CMK (cell line): ENCODE measurements around the gene MYPN.
"Not testable (repeated sequence)": the region's sequence is repeated elsewhere in the genome, so short reads cannot be mapped to it uniquely, and the experiment has no call there.

Source experiments
- DNase-seq: peaks from one replicate; pipeline ENCODE4 v3.0.0-alpha.2; 2010; ENCODE audit warnings: low read depth

MYPN gene

DNA sequence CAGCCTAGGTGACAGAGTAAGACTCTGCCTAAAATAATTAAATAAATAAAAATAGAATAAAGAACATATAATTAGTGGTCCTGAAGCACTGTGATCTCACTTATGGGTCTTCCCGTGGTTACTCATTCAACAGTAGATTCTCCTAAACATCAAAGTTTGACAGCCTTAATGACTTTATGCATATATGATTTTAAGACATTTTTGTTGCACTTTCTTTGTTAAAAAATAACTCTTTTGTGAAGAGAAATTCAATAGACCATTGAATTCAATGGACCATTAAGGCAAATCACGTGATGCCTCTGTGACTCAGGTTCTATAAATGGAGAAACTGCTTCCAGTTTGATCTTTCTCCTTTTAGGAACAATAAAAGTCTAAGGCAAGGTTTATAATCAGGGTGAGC lies 63.0 kb downstream of the MYPN start:
- DNase-seq = no peak

DNA sequence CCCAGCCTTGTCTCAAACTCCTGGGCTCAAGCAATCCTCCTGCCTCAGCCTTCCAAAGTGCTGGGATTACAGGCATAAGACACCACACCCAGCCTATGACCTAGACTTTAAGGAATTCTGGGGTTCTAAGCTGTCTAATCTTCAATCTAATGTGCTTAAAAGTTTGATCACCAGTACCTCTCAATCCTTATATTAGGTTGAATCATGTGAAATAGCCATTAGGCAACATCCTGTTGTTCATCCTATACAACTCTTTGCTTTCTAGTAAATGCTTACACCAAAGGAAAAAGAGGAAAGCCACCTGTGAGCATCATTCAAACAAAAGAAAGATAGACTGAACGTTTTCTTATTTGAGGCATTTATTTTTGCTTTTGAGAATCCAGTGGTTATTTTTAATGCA lies 66.7 kb downstream of the MYPN start:
- no peak for DNase-seq

DNA sequence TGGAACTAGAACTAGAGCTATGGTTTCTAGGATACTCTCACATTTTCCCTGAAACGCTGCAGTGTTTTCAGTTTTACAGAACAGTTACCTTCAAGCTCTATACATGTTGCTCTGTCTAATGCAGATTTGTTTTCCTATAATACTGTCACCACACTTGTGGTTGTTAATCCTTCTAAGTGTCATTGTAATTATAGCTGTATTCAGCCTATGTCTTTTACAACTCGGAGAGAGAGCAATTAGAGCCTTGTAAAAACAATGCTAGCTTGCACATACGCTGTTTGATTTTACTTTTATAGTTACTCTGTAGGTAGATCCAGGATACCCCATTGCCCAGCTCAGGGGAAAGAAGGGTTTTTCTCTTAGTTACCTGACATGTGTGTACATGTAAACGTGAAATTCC lies 67.5 kb downstream of the MYPN start:
- DNase-seq = no peak

DNA sequence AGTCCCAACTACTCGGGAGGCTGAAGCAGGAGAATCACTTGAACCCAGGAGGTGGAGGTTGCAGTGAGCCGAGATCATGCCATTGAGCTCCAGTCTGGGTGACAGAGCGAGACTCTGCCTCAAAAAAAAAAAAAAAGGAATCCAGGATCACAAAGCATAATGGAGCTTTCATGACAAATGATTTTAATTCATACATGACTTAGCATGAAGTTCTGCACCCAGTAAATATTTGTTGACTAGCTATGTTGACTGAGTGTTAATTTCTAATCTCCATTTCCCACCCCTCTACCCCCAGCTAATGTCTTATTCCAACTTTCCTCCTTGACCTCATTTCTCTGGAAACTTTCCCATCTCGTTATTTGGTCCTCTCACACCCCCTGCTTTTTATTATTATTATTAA lies 69.3 kb downstream of the MYPN start:
- DNase-seq = no peak

DNA sequence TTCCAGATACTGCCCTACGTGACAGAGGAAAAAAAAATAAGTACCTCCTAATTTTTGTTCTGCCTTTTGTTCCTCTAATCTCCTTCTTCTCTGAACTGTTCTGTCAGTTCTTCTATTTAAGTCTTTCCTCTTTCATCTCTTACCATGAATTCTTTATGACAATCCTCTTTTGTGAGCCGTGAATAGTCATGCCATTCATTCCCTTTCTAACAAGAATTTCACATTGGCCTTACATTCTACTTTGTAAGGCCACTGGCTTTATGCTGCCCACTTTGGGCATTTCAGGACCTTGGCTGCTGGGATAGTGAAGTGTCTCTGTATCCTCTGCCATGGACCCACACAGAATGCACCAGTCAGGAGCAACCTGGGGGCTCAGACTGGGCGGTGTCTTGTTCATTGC lies 69.7 kb downstream of the MYPN start:
- DNase-seq = no peak

DNA sequence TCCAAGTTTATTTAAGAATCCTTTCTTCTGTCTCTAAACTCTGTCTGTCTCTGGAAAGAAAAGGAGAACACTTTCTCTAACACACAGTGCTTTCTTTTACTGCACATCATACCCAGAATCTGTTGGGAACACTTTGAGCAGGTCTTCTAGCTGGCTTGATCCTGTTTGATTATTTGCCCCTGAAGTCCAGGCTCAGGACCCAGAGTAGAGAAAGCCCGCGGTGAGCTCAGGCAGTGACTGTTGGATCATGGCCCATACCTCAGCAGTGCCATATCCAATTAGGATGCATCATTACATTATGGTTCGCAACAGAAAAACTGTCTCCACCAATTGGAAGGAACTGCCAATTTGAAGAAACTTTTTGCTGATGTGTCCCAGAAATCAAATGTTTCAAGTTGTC lies 71.2 kb downstream of the MYPN start:
- no peak for DNase-seq

DNA sequence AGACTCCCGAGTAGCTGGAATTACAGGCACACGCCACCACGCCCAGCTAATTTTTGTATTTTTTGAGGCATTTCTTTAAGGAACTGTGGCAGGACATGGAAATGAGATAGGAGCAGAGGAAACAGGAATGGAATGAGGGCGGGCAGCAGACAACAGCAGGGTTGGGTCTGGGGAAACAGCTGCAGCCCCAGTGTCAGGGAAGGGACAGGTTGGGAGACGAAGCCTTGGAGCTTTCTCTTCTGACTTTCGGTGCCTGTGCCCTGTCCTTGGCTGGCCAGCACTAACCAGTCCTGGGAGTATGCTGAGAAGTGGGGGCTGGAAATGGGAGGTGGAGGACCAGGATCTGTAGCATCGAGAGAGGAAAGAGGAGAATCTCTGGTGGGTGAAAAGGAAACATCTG lies 75.3 kb downstream of the MYPN start:
- DNase-seq = no peak

DNA sequence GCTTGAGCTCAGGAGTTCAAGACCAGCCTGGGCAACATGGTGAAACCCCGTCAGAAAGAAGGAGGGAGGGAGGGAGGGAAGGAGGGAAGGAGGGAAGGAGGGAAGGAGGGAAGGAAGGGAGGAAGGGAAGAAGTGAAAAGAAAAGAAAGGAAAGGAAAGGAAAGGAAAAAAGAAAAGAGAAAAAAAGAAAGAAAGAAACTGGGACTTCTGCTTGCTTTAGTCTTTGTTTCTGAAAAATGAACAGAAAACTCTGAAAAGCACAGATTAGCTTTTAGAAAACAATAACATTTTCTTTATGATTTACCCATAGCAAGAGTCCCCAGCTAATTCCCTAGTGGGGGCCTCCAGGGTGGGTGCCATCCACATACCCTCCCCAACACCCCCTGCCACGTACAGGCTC lies 75.8 kb downstream of the MYPN start:
- DNase-seq = no peak

DNA sequence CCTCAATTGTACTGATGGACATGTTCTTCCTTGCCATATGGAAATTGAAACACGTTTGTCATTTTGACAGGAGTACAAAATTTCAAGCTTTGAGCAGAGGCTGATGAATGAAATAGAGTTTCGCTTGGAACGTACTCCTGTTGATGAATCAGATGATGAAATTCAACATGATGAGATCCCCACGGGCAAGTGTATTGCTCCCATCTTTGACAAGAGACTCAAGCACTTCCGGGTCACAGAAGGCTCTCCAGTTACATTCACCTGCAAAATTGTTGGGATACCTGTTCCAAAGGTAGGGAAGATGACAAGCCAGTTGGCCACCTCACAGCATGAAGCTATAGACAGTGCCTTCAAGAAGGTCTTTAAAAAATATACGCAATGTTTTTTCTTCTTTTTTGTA lies 79.5 kb downstream of the MYPN start:
- no peak for DNase-seq

DNA sequence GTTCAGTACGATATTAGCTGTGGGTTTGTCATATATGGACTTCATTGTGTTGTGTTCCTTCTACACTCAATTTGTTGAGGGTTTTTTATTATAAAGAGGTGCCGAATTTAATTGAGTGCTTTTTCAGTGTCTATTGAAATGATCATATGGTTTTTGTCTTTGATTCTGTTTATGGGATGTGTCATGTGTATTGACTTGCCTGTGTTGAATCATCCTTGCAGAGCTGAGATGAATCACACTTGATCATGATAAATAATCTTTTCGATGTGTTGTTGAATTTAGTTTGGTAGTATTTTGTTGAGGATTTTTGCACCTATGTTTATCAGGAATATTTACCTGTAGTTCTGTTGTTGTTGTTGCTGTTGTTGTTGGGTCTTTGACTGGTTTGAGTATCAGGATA lies 82.8 kb downstream of the MYPN start:
- DNase-seq = no peak

DNA sequence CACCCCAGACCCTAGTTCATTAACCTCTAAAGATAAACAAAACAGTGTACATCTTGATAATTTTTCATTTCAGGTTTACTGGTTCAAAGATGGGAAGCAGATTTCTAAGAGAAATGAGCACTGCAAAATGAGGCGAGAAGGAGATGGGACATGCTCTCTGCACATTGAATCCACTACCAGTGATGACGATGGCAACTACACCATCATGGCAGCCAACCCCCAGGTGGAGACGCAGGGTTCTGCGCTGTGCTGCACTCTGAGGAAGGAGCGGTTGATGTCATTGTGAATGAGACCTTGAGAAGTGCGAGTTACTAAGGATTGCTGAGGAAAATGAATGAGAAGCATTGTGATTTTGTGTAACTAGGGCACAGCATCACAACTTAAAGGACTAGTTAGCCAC lies 85.0 kb downstream of the MYPN start:
- DNase-seq = no peak

DNA sequence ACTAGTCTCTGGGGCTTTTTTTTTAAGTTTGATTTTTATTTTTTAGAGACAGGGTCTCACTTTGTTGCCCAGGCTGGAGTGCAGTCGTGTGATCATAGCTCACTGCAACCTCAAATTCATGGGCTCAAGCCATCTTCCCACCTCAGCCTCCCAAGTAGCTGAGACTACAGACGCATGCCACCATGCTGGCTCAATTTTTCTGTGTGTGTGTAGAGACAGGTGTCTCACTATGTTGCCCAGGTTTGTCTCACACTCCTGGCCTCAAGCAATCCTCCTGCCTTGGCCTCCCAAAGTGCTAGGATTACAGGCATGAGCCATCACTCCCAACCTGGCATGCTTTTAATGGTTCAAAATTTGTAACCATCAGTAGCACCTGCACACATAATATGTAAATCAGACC lies 86.5 kb downstream of the MYPN start:
- not testable (repeated sequence) for DNase-seq

DNA sequence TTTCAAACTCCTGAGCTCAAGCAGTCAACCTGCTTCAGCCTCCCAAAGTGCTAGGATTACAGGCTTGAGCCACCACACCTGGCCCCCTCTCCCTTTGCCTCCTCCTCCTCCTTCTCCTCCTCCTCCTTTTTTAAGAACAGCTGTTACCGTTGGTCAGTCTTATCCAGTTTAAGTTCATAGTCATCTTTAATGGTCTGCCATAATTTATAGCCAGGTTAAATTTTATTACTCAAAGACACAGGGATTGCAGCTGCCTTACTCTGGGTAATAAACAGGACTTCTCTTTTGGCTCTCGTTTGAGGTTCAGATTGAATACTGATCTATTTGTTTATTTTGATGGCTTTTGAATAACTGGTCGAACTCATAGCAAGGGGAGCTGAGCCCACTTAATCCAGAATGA lies 87.4 kb downstream of the MYPN start:
- no peak for DNase-seq

DNA sequence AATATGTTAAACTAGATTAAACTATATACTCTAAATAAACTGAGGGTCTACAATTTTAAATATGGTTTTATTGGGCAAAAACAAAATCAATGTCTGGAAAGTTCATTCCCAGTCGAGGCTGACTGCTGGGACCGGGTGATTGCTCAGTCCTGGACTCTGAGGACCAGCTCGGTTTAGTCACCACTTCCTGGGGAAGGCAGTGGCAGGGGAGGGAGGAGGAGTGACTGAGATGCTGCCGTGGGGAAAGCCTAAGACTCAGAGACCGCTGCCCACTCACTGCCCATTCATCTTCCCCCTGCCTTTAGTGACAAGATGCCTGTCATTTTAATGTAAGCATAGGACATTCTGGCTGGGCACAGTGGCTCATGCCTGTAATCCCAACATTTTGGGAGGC lies 93.7 kb downstream of the MYPN start:
- no peak for DNase-seq

DNA sequence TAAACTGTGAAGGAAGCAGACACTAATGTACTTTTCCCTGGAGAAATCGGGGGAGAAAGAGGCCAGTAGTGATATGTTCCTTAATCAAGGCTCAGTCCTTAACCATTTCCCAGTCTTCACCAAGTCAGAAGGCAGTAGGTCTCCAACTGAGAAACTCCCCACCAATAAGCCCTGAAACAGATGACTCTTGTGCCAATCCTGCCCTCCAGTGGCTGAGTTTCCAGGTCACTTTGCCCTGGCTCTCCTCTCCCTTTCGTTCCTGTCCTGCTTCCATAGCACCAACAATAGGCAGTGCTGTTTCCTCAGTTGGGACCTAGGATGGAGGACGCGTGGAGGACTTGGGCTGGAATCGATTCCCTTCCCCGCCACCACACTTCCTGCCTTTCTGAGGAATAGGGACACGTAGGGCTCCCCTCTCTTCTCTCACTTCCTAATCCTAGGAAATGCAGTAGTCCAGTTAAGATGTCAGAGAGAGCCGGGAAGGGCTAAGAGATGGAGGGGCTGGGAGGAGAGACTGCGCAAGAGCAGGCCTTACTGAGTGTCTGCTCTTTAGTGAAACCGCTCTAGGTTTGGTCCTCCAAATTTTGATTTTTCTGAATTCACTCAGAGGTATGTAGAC lies 99.2 kb downstream of the MYPN start:
- DNase-seq = no peak

DNA sequence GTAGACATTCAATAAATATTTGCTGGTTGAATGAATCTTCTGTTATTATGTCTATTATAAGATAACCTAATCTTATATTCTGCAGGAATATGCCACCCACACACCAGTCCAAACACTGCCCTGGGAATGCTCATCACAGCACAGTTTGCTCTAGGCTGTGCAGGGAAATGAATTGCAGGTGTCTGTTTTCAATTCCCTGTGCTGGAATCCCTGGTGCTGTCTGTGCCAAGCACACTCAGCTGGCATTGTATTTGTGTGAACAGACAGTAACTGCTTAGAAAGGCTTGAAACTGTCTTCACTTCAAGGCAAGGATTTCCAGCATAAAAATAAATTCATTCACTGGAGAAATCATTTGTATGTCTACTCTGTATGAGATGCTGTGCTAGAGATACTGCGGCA lies 102.4 kb downstream of the MYPN start:
- no peak for DNase-seq

DNA sequence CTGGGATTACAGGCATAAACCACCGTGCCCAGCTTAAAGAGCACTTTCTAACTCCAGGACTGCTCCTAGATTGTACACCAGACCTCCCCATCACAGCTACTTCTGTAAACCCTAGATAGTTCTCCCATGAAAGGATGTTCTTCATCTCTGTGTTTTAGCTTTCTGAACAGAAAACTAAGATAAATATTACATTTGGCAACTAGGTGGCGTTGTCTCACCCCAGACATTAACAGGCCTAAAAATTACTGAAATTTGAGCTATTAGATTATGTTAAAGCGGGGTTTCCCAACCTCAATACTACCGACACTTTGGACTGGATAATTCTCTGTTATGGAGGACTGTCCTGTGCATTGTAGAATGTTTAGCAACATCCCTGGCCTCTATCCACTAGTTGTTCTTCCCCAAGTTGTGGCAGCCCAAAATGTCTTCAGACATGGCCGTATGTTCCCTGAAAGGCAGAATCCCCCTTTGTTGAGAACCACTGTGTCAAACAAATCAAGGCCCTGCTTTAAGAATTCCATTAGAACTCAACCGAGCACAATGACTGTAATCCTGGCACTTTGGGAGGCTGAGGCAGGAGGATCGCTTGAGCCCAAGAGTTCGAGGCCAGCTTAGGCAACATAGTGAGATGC lies 103.5 kb downstream of the MYPN start:
- DNase-seq = no peak

DNA sequence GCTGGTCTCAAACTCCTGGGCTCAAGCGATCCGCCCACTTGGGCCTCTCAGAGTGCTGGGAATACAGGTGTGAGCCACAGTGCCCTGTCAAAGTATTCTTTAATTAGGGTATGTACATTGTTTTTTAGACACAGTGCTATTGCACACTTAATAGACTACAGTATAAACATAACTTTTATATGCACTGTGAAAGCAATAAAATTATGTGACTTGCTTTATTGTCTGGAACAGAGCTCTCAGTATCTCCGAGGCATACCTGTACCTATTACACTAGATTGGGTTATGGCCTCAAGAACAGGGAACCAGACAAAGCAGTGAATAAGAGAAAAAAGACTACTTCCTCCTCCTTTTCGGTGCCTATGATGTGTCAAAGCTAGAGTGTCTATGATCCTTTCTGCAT lies 109.5 kb downstream of the MYPN start:
- DNase-seq = no peak

DNA sequence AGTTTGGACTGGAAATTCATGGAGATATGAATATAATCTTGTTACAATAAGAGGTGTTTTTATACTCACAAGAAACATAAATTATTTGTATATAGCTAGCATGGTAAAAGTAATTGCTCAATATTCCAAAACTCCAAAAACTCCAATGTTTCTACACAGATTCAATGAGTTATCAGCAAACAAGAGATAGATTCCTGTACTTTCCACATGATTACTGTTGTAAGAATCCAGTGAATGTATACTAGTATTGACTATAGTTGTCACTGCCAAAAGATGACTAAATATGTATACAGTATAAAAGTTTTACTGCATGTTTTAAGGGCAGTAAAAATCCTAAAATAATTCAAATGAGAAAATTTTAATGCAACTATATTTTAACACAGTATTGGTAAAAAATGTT lies 111.9 kb downstream of the MYPN start:
- no peak for DNase-seq

DNA sequence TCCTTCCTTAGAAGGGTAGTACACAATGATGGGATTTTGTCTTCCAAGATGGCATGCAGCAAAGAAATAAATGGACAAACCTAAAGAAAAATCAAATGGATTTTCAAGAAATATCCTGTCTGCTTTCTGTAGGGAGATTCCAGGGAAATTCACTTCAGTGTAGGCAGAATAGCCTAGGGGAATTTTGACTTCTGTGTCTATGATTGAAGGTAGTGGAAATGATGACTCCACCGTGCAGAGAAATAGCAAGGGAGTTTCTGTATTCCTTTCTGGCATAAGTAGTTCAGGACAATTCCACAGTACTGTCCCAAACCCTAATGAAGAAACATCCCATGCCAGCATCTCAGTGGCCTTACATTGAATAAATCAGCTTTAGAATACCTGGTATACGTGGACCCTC lies 113.1 kb downstream of the MYPN start:
- DNase-seq = no peak

DNA sequence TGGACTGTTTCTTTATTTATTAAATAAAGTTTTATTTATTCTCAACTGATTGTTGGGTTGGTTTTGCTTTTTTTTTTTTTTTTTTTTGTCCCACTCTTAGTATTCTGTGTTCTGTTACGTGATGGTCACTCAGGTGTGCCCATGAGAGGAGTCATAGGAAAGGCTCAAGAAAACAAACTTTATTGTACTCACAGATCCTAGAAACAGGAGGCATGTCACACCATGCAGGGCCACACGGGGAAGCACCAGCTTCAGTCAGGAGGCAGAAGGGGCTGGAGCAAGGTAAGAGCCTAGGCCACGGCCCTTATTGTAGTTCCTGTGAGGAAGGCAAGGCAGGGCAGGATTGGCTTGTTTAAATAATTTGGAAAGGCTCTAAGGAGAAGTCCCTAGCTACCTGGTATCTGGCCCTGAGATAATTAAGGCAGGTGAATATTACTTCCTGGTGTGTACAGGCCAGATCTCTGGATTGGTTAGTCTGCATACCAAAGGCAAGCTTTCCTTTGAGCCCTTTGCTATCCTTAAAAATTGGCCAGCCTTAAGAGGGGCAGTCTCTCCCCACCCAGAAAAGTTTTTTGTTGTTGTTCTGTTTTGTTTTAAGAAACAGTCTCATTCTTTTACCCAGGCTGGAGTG lies 114.4 kb downstream of the MYPN start:
- no peak for DNase-seq

DNA sequence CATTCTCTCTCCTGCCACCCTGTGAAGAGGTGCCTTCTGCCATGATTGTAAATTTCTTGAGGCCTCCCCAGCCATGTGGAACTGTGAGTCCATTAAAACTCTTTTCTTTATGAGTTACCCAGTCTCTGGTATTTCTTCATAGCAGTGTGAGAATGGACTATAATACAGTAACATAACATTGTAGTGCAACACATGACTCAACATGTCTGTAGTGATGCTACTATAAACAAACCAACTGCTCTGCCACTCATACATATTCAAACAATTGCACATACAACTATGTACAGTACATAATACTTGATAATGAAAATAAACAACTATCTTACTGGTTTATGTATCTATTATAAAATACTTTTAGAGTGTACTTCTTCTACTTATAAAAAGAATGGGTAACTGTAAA lies 115.5 kb downstream of the MYPN start:
- no peak for DNase-seq

DNA sequence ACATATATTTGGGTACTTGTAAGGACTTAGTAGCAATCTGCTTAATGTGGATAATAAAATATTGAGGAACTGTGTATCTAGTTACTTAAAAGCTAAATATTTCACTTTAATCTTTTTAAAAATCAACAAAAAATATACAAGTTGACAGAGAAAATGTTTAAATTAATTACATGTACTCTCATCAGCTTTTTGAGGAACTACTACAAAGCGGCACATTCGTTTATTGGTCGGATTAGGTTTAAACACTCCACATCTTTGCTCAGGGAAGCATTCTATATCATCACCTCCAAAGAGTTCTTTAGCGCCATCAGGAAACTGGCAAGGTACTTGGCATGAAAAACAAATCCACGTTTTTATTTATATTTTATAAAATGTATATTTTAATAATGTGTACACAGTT lies 121.0 kb downstream of the MYPN start:
- DNase-seq = no peak
